AG08396 (cell line): ENCODE data around the gene ADD2.

Experiments used
- DNase-seq: peaks from one replicate; pipeline ENCODE4 v3.0.0; 2012; ENCODE audit warnings: low spot score, mixed read lengths

The ADD2 gene

DNA sequence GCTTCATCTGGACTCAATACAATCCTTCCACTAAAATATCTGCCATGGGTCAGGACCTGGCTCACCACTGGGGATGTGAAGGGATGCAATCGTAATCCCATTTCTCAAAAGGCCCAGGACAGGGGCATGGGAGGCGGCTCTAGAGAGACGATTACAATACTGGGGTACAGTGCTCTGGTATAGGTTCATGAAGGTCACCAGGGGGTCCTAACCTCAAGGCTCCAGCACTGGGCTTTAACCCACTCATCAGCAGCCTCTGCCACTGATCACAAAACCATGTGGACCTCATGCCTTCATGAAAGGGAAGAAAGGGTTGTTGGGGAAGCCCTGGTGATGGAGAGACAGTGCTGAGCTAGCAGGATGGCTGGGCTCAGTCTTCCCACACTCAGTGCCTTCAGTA lies 48.8 kb downstream of the ADD2 start:
- no peak for DNase-seq

- no peak for DNase-seq
Measured at GRCh38 chr2:70718736-70719135, 49.3 kb downstream of the ADD2 start.

DNA sequence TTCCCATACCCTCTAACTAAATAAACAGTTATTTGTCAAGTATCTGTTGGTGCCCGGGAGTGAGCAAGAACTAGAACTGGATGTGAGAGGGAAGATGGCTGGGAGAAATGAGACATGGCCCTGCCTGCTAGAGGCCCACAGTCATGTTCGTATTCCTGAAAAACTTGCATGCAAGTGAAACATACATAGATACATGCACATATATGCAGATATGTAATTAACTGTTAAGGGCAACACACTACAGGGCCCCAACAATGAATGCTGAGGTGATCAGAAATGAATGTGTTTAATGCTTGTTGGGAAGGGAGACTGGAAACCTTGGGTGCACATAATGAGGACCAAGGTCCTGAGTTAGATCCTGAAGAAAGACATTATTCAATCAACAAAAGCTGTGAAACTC lies 49.8 kb downstream of the ADD2 start:
- DNase-seq: no peak

DNA sequence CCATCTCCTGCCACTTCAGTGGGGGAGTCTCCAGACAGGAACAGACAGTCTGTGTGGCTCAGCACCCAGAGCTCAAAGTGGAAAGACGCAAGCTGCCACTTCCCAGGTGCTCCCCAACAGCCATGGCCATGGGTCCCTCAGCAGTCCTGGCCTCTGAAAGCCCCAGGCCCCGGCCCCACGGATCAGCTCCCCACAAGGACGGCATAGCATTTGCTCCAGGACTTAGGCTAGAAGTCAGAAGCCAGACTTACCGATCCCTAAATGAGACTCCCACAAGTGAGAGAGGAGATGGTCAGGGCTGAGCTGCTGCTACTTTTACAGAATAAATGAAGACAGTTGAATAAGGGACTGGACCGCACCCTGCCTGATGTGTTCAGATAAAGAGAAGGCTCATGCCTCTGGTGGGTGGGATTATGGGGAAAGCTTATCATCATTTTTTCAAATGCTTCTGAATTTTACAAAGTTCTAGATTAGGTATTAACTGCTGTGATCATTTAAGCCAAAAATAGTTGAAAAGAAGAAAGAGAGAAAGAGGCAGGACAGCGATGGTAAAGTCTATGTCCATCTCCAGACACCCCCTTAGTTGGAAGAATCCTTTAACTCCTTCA lies 50.5 kb downstream of the ADD2 start:
- no peak for DNase-seq

DNA sequence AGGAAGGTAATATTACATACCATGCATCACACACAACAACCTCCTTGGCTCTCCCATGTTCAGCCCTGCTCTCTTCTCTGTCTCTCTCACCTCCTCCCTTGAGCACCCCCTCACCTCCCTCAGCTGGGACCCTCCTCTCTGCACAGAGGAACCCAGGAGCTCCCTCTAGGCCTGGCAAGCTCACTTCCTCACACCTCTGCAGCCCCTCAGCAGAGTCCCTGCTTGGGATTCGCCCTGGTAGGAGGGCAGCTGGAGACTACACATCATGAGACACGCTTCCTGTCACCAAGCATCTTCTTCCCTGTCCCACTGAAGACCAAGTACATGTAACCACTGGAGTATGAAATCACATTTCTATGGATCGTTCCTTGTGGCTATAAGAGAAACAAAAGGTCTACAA lies 51.0 kb downstream of the ADD2 start:
- no peak for DNase-seq

DNA sequence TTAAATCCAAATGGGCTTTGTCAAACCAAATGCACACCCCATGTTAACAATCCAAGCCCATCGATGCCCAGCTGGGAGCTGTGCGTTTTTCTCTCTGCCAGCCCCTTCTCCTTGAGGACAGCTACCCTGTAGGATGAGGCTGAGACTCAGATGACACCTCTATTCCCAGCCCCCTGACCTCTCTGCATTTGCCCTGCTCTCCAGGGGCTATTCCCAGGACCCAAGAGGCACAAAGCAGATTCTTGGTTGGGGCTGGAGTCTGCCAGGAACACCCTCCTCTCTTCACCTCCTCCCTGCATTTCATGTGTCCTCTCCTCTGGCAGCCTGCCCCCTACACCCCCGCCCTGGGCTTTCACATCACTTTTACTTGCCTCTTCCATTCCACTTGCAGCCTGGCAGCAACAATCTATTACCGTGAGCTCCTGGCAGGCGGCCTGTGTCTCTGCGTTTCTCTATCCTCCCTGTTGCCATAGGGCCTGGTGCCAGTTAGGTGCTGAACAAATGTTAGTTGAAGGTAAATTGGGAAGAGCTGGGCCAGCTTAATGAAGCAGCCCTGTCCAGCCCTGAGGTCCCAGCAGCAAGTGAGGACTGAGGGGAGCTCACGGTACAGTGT lies 51.8 kb downstream of the ADD2 start:
- no peak for DNase-seq

- no peak for DNase-seq
Measured at GRCh38 chr2:70715071-70715985, 52.7 kb downstream of the ADD2 start.

DNA sequence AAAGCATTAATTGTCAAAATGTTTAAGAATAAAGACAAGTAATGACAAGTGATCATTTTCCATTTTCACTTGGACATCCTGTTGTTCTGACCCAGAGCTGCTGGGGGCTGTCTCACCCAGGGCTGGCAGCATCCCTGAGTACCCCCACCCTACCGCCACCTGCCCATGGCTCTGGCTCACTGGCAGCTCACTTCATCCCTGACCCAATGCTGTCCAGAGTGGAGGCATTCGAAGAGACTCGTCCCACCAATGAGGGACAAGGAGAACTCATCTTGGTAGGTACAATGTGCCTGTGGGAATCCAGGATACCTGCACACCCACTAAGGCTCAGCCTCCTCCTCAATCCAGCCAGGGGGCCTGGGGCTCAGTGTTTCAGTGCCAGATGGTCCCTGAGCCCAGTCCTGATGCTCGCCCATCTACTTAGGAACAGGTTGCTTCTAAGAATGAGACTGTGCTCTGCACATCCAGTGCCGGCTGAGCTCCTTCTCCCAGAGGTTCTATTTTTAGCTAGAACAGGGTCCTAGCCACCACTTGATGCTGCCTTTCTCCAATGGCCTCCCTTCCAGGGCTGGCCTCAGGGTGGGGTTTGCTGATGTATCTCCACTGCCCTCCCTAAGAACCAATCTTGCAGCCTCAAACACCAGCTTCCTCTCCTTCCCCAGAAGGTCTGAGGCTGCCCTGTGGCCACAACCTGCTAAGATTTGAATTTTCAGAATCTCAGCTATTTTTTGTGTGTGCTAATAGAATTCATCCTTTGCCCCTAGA lies 53.7 kb downstream of the ADD2 start:
- no peak for DNase-seq

GRCh38 chr2:70712916-70713315 lies 55.1 kb downstream of the ADD2 start:
- no peak for DNase-seq

GRCh38 chr2:70711191-70711590 lies 56.8 kb downstream of the ADD2 start:
- DNase-seq: no peak

GRCh38 chr2:70710038-70710690 lies 57.8 kb downstream of the ADD2 start:
- no peak for DNase-seq

DNA sequence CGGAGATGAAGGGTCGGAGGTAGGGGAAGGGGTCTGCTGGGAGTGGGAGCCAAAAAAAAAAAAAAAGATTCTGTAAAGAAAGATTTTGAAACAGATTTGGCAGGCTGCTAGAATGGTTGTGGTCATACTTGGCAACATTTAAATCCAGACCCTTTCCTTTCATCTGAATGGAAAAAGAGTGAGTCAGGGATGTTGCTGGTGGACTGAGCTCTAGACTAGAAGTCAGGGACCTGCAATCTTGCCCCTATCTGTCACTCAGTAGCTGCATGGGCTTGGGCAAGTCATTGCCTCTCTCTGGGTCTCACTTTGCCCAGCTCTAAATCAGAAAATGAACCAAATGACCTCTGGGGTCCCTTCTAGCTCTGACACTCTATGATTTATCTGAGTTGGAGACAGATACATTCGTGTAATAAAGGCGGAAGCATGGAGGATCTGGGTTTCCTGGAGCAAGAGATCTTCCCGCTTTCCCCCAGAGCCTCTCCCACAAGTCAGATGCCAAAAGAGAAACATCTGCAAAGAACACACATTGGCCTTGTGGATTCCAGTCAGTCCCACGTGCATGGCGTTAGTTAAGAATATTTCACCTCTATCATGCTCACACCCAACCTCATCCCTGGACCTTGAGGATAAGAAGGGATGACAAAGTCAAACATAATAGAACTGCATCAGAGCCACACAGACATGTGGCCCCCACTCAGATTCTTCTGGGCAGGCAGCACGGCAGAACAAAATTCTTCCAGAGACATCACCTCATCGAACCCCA lies 58.5 kb downstream of the ADD2 start:
- no peak for DNase-seq

- no peak for DNase-seq
Measured at GRCh38 chr2:70708376-70709199, 59.4 kb downstream of the ADD2 start.

DNA sequence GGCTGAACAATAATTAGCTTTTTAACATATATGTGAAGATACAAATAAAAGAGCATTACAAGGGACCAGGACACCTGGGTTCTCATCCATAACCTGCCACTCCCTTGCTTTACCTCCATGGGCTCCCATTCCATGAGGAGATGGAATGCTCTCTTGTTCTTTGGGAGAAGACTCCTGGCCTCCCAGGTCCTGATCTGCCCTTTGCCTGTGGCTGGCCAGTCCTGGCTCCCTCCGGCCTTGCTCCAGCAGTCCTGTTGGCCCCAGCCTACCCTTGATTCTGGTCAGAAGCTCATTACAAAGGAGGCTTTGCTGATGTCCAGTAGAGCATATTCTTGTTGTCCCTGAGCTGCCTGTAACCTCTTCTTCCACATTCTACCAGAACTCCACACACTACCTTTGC lies 60.3 kb downstream of the ADD2 start:
- no peak for DNase-seq

- DNase-seq: no peak
Measured at GRCh38 chr2:70706026-70706795, 61.8 kb downstream of the ADD2 start.

GRCh38 chr2:70705160-70705850 lies 62.7 kb downstream of the ADD2 start:
- DNase-seq: no peak

DNA sequence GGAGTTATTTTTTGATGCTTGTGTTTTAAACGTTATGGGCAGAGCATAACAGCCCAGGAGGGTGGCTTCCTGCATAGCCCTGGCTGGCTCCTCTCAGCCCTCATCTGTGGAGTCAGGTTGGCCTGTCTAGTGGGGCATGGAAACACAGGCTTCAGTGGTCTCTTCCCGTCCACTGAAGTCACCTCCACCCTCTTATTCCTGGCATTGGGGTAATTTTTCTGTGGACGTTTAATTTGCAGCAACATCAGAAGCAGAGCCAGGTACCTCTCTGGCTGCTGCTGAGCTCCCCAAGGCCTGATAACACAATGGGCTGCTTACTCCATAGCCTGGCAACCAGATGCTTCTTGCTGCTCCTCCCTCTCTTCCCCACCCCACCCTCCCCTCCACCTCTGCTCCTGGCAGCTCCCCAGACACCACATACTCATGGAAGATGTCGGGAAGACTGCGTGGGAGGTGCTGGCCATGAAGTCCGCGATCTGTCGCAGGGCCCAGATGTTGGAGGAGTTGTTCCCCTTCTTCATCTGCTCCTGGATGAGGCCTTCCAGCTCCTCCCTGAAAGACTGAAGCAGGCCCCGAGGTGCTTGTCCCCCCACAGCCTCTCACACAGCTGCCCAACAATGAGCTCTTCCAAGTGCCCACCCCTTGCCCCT lies 64.0 kb downstream of the ADD2 start:
- peak; percentile 14 for DNase-seq

- DNase-seq: no peak
Measured at GRCh38 chr2:70702711-70703395, 65.1 kb downstream of the ADD2 start.
